ENCODE results near the gene ERH. TPM values are rescaled to one million over a fixed set of nuclear protein-coding genes. Genes with fewer than 3 reads are reported as not detected.

The ERH gene
- total and polyA plus RNA-seq, 10 of the 15 experiments (the other 5 are each of a cell fraction or from before 2014, with no cell fraction given): 255 to 852 (median 382) TPM

- no peak for TF ChIP-seq NKRF (conservative IDR thresholded peaks at IDR 0.05)
- TF ChIP-seq SP1 (IDR thresholded peaks at IDR 0.05; ENCODE audit: low read depth, low read length): no peak
- TF ChIP-seq MTA2 (IDR thresholded peaks at IDR 0.05; ENCODE audit: low read depth): 0 out of 2 replicates have a peak, but pooled peaks have one; percentile 9
- no peak for TF ChIP-seq MLLT1 (IDR thresholded peaks at IDR 0.05)
- no peak for TF ChIP-seq ZBTB11 (CRISPR knock-in tag; IDR thresholded peaks at IDR 0.05)
- TF ChIP-seq ATF2 (IDR thresholded peaks at IDR 0.05; ENCODE audit: low read length): no peak
- TF ChIP-seq EZH2 (IDR thresholded peaks at IDR 0.05; ENCODE audit: borderline replicate concordance, control insufficient read depth, low read depth, low read length): no peak
- TF ChIP-seq ATF3 (IDR thresholded peaks at IDR 0.05; ENCODE audit: borderline replicate concordance, extremely low read depth, low read depth, low read length): no peak
- no peak for TF ChIP-seq RB1 (IDR thresholded peaks at IDR 0.05; ENCODE audit: borderline replicate concordance)
- no peak for TF ChIP-seq YBX1 (IDR thresholded peaks at IDR 0.05)
- no peak for TF ChIP-seq ZBTB4 (CRISPR knock-in tag; IDR thresholded peaks at IDR 0.05)
- TF ChIP-seq HCFC1 (IDR thresholded peaks at IDR 0.05; ENCODE audit: low read length): no peak
- no peak for TF ChIP-seq RAD21 (IDR thresholded peaks at IDR 0.05; ENCODE audit: insufficient read depth, low read depth, low read length)
- TF ChIP-seq MXI1 (IDR thresholded peaks at IDR 0.05; ENCODE audit: low read depth, low read length): no peak
- no peak for TF ChIP-seq SMAD1 (IDR thresholded peaks at IDR 0.05; ENCODE audit: low read depth, partially characterized antibody)
Observed at GRCh38 chr14:69355607-69356281, 42.4 kb downstream of the ERH start (continued).
